Muscle of back (tissue), 11 donors: Measurements from ENCODE around the gene PLEKHJ1. TPM values are rescaled to one million over a fixed set of nuclear protein-coding genes. Genes with fewer than 3 reads are reported as not detected.

Experiments
- DNase-seq, 3 donors: peaks; one replicate each; pipeline versions ENCODE4 v3.0.0 to v3.0.0-alpha.2; 2013
- polyA plus RNA-seq, 10 donors: library from polyadenylated mRNA; unstranded; fragments of 120-200 nt; gene quantifications; one replicate each; pipeline ENCODE4 v1.2.1, GENCODE V29; 2013; ENCODE audit not compliant: insufficient read length in 10 of 10

PLEKHJ1 gene
- polyA plus RNA-seq, 10 donors = 46.6 to 83.3 (median 62.3) TPM

GRCh38 chr19:2225415-2226050, 10.6 kb downstream of the PLEKHJ1 start:
- DNase-seq = no peak

DNA sequence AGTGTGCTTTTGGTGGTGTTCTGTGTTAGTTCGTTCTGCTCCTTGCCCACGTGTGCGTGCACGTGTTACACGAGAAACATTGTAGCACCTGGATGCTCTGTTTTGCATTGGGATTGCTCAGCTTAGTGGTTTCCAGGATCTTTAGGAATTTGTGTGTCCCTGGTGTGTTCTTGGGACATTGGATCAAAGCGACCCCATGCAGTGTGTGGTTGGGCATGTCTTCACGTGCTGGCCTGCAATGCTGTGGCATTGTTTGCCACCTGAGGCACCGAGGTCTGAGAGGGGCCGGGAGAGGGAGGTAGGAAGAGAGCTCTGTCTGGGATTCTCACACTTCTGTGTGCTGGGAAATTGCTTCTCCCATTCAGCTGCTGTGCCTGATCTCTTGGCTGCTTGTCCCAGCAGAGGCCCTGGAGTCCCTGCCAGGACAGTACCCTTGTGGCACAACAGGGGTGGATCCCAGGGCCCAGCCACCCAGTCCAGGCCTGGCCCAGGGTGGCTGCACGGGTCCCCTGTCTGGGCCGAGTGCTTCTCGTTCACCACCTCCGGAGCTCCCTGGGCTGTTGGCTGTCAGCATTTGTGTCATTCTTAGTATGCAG, 11.3 kb downstream of the PLEKHJ1 start:
- no peak for DNase-seq

- DNase-seq = no peak
These were observed 12.2 kb downstream of the PLEKHJ1 start for GRCh38 chr19:2223959-2224358.

DNA sequence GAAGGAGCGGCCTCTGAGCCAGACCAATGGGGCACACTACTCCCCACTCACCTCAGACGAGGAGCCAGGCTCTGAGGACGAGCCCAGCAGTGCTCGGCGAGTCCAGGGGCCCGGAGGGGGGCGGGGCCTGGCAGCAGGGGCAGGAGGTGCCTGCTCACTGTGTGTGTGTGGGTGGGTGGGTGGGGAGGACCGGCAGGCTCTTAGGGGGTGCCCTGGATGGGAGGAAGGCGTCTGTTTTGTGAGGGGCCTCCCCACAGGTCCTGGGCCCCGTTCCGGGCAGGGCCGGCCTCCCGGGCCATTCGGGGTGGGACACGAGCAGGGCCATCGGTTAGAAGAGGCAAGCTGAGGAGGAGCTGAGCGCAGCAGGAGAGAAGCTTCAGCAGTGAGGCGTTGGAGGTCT, 12.7 kb downstream of the PLEKHJ1 start:
- no peak for DNase-seq

- no peak for DNase-seq
These were observed 14.2 kb downstream of the PLEKHJ1 start for GRCh38 chr19:2221918-2222317.

DNA sequence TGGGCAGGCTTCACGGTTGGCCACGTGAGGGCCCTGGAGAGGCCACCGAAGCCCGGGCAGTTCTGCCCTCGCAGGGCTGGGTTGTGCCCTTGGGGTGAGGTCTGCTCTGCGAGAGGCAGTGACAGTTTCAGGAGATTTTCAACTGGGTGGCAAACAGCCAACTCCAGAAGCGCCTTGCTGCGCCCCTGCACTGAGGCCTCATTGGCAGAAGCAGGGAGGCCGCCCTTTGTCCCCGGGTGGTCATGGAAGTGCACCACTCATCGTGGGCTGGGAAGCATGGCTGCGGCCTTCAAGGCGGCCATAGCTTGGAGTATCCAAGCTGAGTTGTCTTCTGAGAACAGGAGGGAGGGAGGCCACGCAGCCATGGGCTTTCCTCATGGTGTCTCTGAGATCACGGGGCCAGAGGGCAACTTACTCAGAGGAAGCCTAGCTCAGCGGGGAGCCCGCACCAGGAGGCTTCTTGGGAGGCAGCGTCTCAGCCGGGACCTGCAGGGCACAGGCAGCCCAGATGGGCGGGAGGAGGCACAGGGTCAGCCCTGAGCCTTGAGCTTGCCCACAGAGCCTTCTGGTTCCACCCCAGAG, 14.8 kb downstream of the PLEKHJ1 start:
- peak in 1 of 3 donors; percentile 27 for DNase-seq

- no peak for DNase-seq
These were observed 16.4 kb downstream of the PLEKHJ1 start for GRCh38 chr19:2219726-2220125.

DNA sequence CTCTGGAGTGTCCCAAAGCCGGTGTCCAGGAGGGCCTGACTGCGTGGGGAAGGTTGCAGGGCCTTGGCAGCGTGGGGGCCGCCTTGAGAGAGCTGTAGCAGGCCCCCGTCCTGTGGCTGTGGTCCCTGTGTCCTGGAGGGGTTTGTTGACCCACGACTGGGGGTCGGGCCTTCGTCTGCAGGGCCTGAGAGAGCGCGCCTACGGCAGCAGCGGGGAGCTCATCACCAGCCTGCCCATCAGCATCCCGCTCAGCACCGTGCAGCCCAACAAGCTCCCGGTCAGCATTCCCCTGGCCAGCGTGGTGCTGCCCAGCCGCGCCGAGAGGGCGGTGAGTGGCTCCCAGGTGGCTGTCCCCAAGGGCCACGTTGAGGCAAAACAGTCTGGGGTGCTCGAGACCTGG, 18.5 kb downstream of the PLEKHJ1 start:
- DNase-seq = no peak

- no peak for DNase-seq
These were observed 19.5 kb downstream of the PLEKHJ1 start for GRCh38 chr19:2216361-2217225.

GRCh38 chr19:2215281-2215751, 20.8 kb downstream of the PLEKHJ1 start:
- no peak for DNase-seq

DNA sequence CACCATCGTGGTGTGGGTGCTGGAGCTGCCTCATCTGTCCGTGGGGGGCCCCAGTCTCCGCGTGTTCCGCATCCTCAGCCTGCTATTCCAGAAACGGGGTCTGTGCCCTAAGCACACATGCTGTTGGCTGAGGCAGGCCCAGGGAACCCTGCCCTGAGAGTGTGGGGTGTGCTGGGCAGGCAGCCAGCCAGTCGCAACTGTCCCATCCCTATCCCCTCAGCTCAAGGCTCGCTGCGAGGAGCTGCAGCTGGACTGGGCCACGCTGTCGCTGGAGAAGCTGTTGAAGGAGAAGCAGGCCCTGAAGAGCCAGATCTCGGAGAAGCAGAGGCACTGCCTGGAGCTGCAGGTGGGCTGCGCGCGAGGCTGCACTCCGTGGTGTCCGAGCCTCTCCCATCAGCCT, 21.9 kb downstream of the PLEKHJ1 start:
- peak; percentile 18 to 82 (median 51) for DNase-seq

- peak; percentile 66 to 89 (median 76) for DNase-seq
These were observed 22.3 kb downstream of the PLEKHJ1 start for GRCh38 chr19:2213799-2214198.

- no peak for DNase-seq
These were observed 23.0 kb downstream of the PLEKHJ1 start for GRCh38 chr19:2212861-2213711.

DNA sequence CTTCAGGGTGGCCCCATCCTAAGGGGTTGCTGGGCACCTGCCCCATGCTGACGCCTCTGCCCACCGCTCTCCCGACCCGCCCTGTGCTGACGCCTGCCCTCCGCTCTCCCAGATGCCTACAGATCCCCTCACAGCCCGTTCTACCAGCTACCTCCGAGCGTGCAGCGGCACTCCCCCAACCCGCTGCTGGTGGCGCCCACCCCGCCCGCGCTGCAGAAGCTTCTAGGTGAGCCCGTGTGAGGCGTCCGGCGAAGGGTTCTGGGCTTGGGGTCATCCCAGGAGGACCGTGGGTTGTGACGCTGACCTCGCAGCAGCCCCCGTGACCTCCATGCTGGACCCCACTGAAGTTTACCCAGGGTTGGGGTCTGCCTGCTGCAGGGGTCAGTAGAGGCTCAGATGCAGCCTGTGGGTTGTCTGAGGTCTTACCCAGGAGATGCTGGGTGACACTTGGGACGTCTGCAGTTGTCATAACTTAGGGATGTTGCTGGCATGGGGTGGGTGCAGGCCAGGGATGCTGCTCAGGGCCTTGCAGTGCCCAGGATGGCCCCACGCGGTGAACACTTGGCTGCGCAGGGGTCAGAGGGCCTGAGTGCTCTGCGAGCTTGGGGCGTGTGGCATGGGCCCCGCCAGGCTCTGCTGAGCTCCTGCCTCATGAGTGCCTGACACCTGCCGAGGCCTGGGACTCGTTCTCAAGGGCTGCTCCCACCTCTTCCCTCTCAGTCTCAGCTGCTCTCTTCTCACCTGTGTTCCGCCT, 25.0 kb downstream of the PLEKHJ1 start:
- no peak for DNase-seq

DNA sequence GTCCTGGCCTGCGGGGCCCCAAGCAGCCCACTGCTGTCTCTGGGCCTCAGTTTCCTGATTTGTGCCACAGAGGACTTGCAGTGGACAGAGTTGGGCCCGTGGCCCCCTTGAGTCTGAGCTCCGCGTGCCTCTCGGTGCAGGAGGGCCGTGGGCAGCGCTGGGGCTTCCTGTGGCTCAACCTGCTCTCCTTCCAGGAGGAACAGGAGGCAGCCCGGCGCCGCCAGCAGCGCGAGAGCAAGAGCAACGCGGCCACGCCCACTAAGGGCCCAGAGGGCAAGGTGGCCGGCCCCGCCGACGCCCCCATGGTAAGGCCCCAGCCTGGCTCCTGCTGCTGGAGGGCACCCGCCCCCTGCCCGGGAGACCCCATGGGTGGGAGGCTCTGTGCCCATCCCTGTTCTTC, 25.9 kb downstream of the PLEKHJ1 start:
- no peak for DNase-seq

GRCh38 chr19:2209408-2209807, 26.7 kb downstream of the PLEKHJ1 start:
- no peak for DNase-seq

DNA sequence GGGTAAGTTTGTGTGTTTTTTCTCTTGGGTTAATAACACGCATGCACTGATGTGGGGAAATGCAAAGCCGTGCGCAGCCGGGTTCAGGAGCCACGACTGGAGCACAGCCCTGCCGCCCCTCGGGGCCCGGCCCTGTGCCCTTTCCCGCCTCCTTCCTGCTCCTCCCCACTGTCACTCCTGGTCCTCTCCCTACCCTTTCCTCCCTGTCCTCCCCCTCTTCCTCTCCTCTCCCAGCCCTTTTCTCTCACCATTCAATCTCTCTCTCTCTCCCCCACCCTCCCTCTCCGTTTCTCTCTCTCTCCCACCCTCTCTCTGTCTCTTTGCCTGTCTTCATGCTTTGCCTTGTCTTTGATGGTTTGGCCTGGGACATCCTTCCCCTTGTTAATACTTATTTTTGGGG, 27.2 kb downstream of the PLEKHJ1 start:
- no peak for DNase-seq

DNA sequence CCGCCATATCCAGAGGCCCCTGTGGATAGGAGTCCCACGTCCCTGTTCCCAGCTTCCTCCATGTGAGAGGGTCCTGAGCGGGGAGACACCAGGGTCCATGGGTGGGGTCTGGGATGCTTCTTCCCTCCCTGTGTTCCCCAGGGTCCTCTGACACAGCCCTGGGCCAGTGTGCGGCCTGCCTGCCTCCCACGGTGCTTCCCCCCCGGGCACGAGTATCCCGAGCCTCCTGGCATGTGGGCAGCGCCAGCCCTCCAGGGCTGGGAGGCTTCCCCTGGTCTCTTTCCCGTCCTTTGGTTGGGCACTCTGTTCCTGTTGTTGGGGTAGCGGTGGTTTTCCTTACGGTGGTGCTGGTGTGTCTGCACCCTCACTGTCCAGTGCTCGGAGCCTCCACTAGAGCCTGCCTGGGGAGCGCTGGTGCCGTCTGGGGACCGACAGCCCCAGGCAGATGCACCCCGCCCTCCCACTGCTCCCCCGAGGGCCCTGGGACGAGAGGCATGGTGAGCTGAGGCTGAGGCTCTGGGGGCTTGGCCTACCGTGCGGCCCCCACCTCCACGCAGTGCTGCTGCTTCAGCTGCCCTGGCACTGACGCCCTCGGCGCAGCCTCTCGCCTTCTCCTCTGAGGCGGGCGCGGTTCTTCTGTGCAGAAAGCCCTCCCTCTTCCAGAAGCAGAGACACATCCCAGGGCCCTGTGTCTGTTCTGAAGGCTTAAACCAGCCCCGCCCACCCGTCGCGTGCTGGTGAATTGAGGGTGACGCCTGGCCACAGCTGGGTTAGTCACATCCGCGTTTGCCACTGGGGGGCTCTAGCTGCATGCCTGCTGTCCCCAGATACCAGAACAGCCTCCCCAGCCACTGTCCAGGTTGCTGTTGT, 27.9 kb downstream of the PLEKHJ1 start:
- peak; percentile 65 to 82 (median 69) for DNase-seq

GRCh38 chr19:2207008-2207407, 29.1 kb downstream of the PLEKHJ1 start:
- no peak for DNase-seq

- no peak for DNase-seq
These were observed 33.8 kb downstream of the PLEKHJ1 start for GRCh38 chr19:2202366-2202765.
